GM10248 (cell line): ENCODE data around the gene CNGA3.

Experiments
- CTCF ChIA-PET: fragments of 300-600 bp; sonication (Branson Sonifier 250); formaldehyde crosslinking; extraction: SDS; loops from one replicate; lab custom pipeline; 2021; ENCODE audit warnings: antibody characterized with exemption; lab: Yijun Ruan, JAX
- POLR2A ChIA-PET: fragments of 350-650 bp; sonication (Branson Sonifier 250); formaldehyde crosslinking; extraction: SDS; loops from one replicate; lab custom pipeline; 2020; ENCODE audit warnings: antibody characterized with exemption; lab: Yijun Ruan, JAX
- DNase-seq: peaks from one replicate; pipeline ENCODE4 v3.0.0; 2012; ENCODE audit errors: extremely low spot score
- CTCF ChIP-seq: IDR thresholded peaks from 2 replicates; pipeline ENCODE4 v1.5.1; 2012; ENCODE audit warnings: mild to moderate bottlenecking, low read depth; ENCODE audit errors: extremely low read depth, missing control alignments, control extremely low read depth

Gene CNGA3

DNA sequence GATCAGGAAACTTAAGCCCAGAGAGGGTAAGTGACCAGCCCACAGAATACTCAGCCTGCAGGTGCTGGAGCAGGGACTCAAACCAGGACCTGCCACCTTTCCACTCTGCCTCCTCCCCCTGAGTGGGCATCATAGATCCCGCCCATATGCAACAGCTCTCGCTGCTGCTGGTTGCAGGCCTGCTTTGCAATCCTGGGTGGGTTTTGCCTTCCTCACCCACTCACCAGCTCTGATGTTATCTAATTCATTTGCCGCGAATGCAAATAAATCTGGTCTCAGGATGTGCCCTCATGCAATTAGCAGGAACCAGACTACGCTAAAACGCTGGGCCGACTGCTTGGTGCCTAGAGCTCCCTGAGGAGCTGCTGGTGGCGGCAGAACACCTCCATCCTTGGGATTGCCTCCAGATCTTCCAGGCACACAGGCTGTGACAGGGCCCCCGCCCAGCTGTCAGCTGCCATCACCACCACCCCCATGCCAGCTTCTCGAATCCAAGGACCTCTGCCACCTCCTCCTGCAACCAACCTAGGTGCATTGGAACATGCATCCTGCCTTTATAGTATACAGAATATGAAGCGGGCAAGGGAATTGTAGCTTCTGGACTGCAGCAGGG is 28.8 kb downstream of the CNGA3 start:
- DNase-seq, result no peak
- ChIA-PET CTCF (interaction anchor here (2.7 kb wide), 1 partner anchor 10 kb away, joined by 13 read pairs; no protein-coding TSS in a partner anchor), POLR2A (no interaction called here)
- no peak for TF ChIP-seq CTCF

DNA sequence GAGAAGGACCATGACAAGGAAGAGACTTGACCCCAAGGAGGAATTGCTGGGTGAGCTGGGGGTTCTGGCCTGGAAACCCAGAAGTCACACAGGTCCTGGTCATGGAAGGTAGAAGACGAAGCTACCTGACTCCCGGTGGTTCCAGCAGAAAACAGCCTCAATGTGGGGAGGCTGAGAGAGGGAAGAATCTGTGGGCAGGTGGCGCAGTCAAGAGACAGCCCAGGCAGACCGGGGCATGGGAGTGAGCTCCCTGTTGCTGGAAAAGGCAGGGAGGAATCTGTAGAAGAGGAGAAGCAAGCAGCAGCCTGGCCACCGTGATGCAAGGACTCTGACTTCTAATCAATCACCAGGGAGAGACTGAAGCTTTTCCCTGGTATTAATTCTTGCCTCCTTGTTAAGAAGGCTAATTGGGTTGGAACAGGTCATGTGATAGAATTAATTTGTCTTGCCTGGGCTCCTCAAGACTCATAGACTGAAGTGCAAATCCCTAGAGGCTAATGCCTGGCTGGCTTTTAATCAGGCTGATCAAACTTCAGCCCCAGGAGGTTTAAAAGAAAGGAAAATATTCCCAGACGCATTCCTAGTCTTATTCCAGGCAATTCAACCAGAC is 30.1 kb downstream of the CNGA3 start:
- ChIA-PET POLR2A (no interaction called here), CTCF (interaction anchor here (1.7 to 2.7 kb wide), 2 partner anchors 9 to 677 kb away, joined by 7 to 13 read pairs; no protein-coding TSS in a partner anchor)
- TF ChIP-seq CTCF, result no peak
- DNase-seq, result no peak

GRCh38 chr2:98376996-98377395 is 30.7 kb downstream of the CNGA3 start:
- CTCF ChIA-PET, result interaction anchor here (1.7 to 2.7 kb wide), 2 partner anchors 8 to 678 kb away, joined by 7 to 13 read pairs; no protein-coding TSS in a partner anchor
- no peak for TF ChIP-seq CTCF
- no peak for DNase-seq
- POLR2A ChIA-PET, result no interaction called here

DNA sequence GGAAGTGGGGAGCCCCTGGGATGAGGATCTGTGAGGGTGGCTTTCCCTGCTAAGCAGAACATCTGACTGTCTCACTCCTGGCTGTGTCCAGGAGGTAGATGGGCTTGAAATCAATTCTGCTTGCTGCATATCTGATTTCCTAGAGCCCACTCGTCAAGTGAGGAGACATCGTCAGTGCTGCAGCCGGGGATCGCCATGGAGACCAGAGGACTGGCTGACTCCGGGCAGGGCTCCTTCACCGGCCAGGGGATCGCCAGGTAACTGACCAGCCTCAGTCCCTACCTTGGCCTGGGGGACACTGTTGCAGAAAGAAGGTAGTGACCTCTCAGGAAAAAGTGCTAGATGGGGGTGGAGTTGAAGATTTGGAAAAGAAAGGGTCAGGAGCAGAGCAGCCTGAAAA is 31.3 kb downstream of the CNGA3 start:
- ChIA-PET CTCF (interaction anchor here (1.5 to 1.7 kb wide), 2 partner anchors 10 to 678 kb away, joined by 4 to 7 read pairs; no protein-coding TSS in a partner anchor), POLR2A (no interaction called here)
- no peak for TF ChIP-seq CTCF

DNA sequence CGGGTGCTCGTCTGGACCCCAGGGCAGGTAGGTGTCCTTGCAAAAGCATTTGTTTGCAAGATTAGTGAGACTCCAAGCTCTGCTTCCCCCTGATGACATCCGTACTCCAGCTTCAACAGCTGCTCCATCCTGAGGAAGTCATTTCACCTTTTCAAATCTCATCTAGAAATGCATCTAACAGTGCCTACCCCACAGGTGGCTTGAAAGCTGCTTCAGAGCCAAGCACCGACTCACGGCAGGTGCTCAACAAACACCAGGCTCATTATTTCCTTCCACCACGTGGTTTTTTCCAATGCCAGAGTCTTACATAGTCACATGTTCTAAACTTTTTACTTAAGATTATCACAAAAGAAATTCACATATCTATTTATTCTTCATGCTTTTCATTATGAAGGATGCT is 31.9 kb downstream of the CNGA3 start:
- no peak for TF ChIP-seq CTCF
- ChIA-PET CTCF (interaction anchor here (1.2 to 2.6 kb wide), 5 partner anchors 9 to 678 kb away, joined by 3 to 8 read pairs (median 4); no protein-coding TSS in a partner anchor), POLR2A (no interaction called here)
- no peak for DNase-seq

More for the DNA sequence above, 31.3 kb downstream of the CNGA3 start:
- no peak for DNase-seq

- no peak for DNase-seq
- CTCF ChIA-PET, result interaction anchor here (1.0 to 2.6 kb wide), 7 partner anchors 8 to 679 kb away, joined by 3 to 8 read pairs (median 4); no protein-coding TSS in a partner anchor
- POLR2A ChIA-PET, result no interaction called here
- TF ChIP-seq CTCF, result no peak
These were observed 32.6 kb downstream of the CNGA3 start for GRCh38 chr2:98378901-98379300.
